ENCODE results near the gene OSCP1. TPM values are rescaled to one million over a fixed set of nuclear protein-coding genes. Genes with fewer than 3 reads are reported as not detected.
A peak's percentile ranks its signal among the peaks of the same experiment; 100 is the strongest.

Gene OSCP1
- total RNA-seq, 1 experiment from 2014 or later: 1.8 TPM

DNA sequence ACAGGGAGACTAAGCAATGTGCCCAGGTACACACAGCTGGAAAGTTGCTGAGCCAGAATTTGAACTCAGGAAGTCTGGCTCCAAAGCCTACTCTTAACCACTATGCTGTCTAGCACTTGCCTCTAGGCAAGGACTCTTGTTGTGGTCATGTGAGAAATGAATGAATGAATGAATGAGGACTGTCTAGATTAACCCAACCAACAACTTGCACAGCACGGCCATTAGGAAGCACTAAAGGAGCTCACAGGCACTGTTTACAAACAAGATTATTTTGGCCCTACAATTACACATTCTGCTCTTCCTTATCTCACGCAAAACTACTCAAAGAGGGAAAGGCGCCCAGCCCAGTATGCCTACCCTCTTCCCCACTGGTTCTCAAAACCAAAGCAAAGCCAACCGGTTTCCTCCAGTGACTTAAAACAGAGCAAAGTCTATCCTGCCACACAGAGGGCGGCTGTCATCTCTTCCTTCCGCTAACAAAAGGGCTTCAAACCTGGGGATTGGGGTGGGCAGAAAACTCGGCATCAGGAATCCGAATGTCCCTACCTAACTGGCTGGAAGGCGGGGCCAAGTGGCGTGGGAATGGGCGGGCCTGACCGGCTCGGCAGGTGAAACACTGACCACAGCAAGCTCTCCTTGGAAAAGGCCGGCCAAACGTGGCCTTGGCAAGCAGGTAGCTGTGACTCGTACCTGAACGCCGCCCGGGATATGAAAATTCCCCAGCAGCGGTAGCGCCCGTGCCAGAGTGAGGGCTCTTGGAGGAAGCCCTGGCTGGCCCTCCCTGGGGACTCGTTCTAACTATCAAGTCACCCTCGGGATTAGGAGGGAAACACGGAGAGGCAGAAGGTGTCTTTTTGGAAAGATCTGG lies 65.5 kb downstream of the OSCP1 start:
- DNase-seq (ENCODE audit: low read depth): peak; percentile 30

DNA sequence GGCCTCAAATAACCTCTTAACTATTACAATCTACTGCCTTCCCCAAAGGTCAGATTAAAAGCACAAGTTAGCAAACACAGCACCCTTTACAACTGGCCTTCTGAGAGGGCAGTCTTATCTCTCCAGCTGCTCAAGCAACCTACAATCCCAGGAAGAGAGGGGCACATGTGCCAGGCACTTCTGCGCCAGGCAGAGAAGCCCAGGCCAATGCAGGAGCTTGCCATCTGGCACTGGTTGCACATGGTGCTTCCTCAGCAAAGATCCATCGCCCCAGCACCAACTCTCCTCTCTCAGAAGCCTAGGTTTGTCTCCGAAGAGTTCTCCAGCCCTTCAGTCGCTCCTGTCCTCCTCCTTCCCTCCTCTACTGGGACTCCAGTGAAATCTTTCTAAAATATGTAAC lies 67.0 kb downstream of the OSCP1 start:
- no peak for DNase-seq (ENCODE audit: low read depth)

DNA sequence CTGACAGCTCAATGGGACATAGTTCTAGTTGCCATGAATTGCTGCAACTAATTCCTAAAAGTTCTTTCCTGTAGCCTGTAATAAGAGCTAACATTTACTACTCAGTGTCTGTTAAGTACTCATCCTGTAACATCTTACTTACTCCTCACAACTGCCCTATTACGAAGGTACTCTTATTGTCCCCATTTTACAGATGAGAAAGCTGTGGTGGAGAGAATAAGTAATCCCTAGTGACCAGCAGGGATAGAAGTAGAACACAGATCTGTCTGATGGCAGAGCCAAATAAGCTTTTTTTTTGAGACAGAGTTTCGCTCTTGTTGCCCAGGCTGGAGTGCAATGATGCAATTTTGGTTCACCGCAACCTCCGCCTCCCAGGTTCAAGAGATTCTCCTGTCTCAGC lies 67.6 kb downstream of the OSCP1 start:
- DNase-seq (ENCODE audit: low read depth): no peak

DNA sequence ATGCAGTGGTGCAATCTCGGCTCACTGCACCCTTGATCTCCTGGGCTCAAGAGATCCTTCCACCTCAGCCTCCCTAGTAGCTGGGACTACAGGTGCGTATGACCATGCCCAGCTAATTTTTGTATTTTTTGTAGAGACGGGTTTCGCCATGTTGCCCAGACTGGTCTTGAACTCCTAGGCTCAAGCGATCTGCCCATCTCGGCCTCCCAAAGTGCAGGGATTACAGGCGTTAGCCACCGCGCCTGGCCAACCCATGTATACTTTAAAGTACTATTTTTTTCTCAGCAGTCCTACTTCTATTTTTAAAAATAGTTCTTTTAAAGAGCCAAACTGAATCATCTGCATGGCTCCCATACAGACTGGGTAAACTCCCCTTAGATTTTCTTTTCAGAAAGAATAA lies 68.0 kb downstream of the OSCP1 start:
- DNase-seq (ENCODE audit: low read depth): no peak

DNA sequence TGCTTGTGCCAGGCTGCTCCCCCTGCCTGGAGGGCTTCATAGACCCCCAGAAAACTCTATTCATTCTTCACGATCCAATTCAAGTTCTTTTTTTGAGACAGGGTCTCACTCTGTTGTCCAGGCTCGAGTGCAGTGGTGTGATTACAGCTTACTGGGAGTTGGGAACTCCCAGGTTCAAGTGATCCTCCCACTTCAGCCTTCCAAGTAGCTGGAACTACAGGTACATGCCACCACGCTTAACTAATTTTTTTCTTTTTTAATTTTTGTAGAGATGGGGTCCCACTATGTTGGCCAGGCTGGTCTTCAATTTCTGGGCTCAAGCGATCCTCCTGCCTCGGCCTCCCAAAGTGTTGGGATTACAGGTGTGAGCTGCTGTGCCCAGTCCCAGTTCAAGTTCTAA lies 68.8 kb downstream of the OSCP1 start:
- DNase-seq (ENCODE audit: low read depth): no peak

DNA sequence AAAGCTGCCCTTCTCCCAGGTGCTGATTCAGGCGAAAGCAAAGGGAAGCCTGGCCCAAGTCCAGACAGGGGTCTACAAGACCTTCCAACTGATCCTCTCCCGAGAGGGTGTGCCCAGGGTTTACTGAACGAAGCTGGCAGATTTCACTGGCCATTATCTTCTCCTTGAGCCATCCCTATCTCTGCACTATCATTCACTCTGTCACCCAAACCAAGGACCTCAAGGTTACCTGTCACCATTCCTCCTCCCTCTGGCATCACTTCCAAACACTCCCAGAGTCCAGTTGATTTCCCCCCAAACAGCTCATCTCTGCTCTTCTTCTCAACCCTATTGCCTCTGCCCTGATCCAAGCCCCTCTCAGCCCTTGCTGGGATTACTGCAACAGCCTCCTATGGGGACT lies 69.5 kb downstream of the OSCP1 start:
- DNase-seq (ENCODE audit: low read depth): no peak

DNA sequence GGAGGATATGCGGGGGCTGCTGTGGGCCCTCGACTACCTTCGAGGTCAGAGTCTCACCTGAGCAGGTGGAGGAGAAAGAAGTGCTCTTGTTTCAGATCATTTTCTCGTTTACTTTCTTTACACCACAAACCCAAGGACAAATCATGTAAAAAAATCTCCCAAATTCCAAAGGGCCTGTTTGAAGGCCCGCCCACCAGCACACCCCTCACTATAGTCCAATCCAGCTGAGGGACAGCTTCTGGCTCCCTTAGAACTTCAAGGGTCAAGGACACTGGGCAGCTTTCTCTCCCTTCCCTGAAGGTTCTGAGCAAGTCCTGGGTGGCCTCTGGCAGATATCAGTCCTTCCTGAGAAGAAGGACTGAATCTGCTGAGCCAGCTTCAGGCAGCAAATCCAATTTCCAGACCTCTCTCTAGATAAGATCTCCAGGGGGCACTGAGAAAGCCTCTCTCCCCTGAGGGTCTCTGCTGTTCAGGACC lies 70.1 kb downstream of the OSCP1 start:
- DNase-seq (ENCODE audit: low read depth): no peak

DNA sequence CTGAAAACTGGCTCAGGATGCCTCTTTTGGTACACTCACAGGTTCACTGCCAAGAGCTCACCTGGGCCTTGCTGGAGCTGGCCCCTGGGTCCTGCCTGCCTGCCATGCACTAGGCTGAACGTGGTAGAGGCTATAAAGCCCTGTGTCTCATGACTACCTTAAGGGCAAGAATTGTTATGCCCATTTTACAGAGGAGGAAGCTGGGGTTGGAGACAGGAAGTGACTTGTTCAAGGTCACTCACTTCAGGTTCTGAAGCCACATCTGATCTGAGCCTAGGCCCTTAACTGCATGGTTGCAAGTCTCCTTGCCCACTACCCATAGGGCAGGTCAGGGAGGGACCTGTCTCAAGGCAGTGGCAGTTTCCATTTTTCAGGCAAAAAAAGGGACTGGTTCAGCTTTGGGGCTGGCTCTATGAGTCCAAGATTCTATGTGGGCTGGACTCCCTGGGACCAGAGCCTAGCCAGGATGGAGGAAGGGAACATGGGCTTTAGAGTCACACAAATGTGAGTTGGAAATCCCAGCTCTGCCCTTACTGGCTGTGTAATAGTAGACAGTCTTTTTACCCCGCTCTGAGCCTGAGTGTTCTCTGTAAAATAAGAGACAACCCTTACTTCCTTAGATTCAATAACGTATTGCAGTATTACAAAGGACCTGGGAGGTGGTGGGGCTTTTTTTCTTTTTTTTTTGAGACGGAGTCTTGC lies 72.3 kb downstream of the OSCP1 start:
- DNase-seq (ENCODE audit: low read depth): no peak

DNA sequence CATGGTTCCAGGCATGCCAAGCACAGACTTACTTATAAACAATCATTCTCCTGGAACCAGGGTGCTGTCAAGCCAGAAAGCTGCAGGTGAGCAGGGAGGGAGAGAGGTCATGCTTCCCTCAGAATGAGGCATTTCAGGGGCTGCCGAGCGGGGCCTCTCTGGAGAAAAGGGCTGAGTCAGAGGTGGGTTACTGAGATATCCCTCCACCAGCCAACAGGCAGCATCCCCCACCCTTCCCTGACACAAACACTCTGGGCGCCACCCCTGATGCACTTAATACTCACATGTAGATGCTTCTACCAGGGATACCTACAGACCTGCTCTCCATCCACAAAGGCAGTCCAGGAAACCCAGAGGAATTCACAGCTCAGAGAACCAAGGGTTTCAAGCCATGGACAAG lies 77.6 kb downstream of the OSCP1 start:
- DNase-seq (ENCODE audit: low read depth): peak; percentile 62

DNA sequence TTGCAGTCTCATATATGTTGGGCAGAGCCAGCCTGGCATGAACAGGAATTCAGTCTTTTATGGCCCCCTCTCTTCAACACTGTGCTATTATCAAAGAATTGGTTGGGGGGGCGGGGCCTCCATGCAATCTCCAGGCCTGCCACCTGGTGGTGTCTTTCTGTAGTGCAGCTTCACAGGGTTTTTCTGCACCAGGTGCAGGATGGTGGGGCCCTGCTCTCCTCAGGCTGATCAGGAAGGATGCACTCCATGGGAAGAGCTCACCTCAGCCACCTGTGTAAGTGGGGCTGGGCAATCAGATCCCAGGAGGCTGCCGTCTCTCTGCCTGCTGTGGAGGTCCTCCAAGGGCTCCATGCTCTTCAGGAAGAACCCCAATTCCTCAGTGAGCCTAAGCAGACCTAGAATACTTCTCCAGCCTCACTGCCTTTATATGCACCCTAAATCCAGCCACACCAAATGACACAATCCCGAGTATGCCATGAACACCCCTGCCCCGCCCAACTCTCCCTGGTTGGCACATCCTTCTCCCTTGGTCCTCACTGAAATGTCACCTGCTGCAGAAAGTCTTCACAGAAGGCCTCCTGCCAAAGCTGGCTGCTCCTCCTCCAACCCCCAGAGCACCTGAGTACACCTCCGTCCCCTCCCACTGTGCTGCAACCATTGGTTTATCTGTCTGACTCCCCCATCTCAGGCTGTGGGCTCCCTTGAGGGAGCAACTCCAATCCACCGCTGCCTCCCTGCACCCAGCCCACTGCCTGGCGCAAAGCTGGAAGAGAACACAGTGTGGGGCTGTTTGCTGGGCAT lies 81.0 kb downstream of the OSCP1 start:
- DNase-seq (ENCODE audit: low read depth): peak; percentile 70

Small RNAs within 50 kb of the gene (small RNA-seq; reads per million reads assigned to genes)
- gene RNU4-27P (0.09 reads per million), gene SNORA63C (0.07 reads per million)

Other genes starting within 250 kb of the OSCP1 start
- 92.0 and 93.0 TPM in 2 replicates for gene THRAP3, start 226.0 kb downstream of the OSCP1 start, total RNA-seq (2014; rRNA removed; shearing (Covaris generic))
- 0.88 and 2.6 TPM in 2 replicates for gene SH3D21, start 144.1 kb downstream of the OSCP1 start, total RNA-seq (2014; rRNA removed; shearing (Covaris generic))
- gene EVA1B, start 126.8 kb downstream of the OSCP1 start, total RNA-seq (2014; rRNA removed; shearing (Covaris generic)): 23.1 and 33.5 TPM in 2 replicates
- 19.9 and 22.3 TPM in 2 replicates for gene STK40, start 64.5 kb downstream of the OSCP1 start, total RNA-seq (2014; rRNA removed; shearing (Covaris generic))
- 13.4 and 13.6 TPM in 2 replicates for gene LSM10, start 52.5 kb downstream of the OSCP1 start, total RNA-seq (2014; rRNA removed; shearing (Covaris generic))
- gene MRPS15, start 13.9 kb upstream of the OSCP1 start, total RNA-seq (2014; rRNA removed; shearing (Covaris generic)): 108 and 130 TPM in 2 replicates
- not detected in 2 replicates for gene CSF3R, start 32.5 kb upstream of the OSCP1 start, total RNA-seq (2014; rRNA removed; shearing (Covaris generic))